Astrocyte (in vitro differentiated cells and primary cell): ENCODE measurements around the gene SH3PXD2B. TPM values are rescaled to one million over a fixed set of nuclear protein-coding genes. Genes with fewer than 3 reads are reported as not detected.

Source experiments
- DNase-seq: peaks from one replicate; pipeline ENCODE4 v3.0.0-alpha.2; 2010; ENCODE audit warnings: low read depth
- FAIRE-seq: peaks from 2 replicates; lab custom pipeline; 2011; peaks lifted over from hg19 to GRCh38; lab: Jason Lieb, UNC
- H2AFZ ChIP-seq: 2 replicates; pipeline ENCODE4 v1.6.0; 2012; ENCODE audit warnings: low read depth, low read length, inconsistent platforms
- H3K27ac ChIP-seq: 2 replicates; pipeline ENCODE4 v1.5.1; 2011; ENCODE audit warnings: low read depth, low read length, inconsistent platforms
- H3K27me3 ChIP-seq: 2 replicates; pipeline ENCODE4 v1.6.0; 2011; ENCODE audit warnings: low read length, inconsistent platforms; ENCODE audit not compliant: insufficient read depth
- H3K36me3 ChIP-seq: 2 replicates; pipeline ENCODE4 v1.5.1; 2011; ENCODE audit warnings: low read length, inconsistent platforms; ENCODE audit not compliant: insufficient read depth
- H3K4me1 ChIP-seq: 2 replicates; pipeline ENCODE4 v1.5.1; 2011; ENCODE audit warnings: low read length, inconsistent platforms; ENCODE audit not compliant: insufficient read depth
- H3K4me2 ChIP-seq: 2 replicates; pipeline ENCODE4 v1.6.0; 2012; ENCODE audit warnings: low read length, inconsistent platforms
- H3K4me3 ChIP-seq: 2 replicates; pipeline ENCODE4 v1.5.1; 2011; ENCODE audit warnings: low read depth, mild to moderate bottlenecking, low read length, inconsistent platforms; ENCODE audit not compliant: insufficient read depth
- H3K79me2 ChIP-seq: 2 replicates; pipeline ENCODE4 v1.6.0; 2012; ENCODE audit warnings: mild to moderate bottlenecking, low read length, inconsistent platforms; ENCODE audit not compliant: insufficient read depth
- H3K9ac ChIP-seq: 2 replicates; pipeline ENCODE4 v1.6.0; 2012; ENCODE audit warnings: mild to moderate bottlenecking, low read length, inconsistent platforms
- H3K9me3 ChIP-seq: 2 replicates; pipeline ENCODE4 v1.5.1; 2012; ENCODE audit warnings: low read depth, mild to moderate bottlenecking, low read length, inconsistent platforms; ENCODE audit not compliant: insufficient read depth
- H4K20me1 ChIP-seq: 2 replicates; pipeline ENCODE4 v1.6.0; 2012; ENCODE audit warnings: low read length, inconsistent platforms; ENCODE audit not compliant: insufficient read depth
- H3K27ac Mint-ChIP-seq: one replicate; pipeline ENCODE4 v1.8.0; 2021; ENCODE audit warnings: mild to moderate bottlenecking, mixed read lengths; ENCODE audit not compliant: unreplicated experiment
- H3K27me3 Mint-ChIP-seq: one replicate; pipeline ENCODE4 v1.8.0; 2021; ENCODE audit warnings: low read depth, mixed read lengths; ENCODE audit not compliant: unreplicated experiment
- H3K36me3 Mint-ChIP-seq: one replicate; pipeline ENCODE4 v1.8.0; 2021; ENCODE audit warnings: low read depth, mixed read lengths; ENCODE audit not compliant: unreplicated experiment
- H3K4me1 Mint-ChIP-seq: one replicate; pipeline ENCODE4 v1.8.0; 2021; ENCODE audit warnings: low read depth, mixed read lengths; ENCODE audit not compliant: unreplicated experiment
- H3K4me3 Mint-ChIP-seq: one replicate; pipeline ENCODE4 v1.8.0; 2021; ENCODE audit warnings: mild to moderate bottlenecking, moderate library complexity, mixed read lengths; ENCODE audit not compliant: unreplicated experiment
- H3K9me3 Mint-ChIP-seq: one replicate; pipeline ENCODE4 v1.8.0; 2021; ENCODE audit warnings: mild to moderate bottlenecking, mixed read lengths; ENCODE audit not compliant: unreplicated experiment
- EZH2 ChIP-seq: IDR thresholded peaks from 2 replicates; pipeline ENCODE4 v1.6.1; 2012; ENCODE audit warnings: mild to moderate bottlenecking, low read length, inconsistent platforms; ENCODE audit not compliant: insufficient read depth
- total RNA-seq: library from RNA; stranded (reverse); gene quantifications from 2 replicates; pipeline ENCODE4 v1.2.1, GENCODE V29; 2021
- TF ChIP-seq, protein P1 (sequence below): IDR thresholded peaks from 2 replicates; pipeline ENCODE4 v1.5.1; 2011; ENCODE audit warnings: low read depth, mild to moderate bottlenecking, inconsistent platforms, low read length, moderate library complexity; ENCODE audit not compliant: insufficient read depth

Gene SH3PXD2B
- total RNA-seq, 1 donor from 2014 or later = 66.0 TPM

DNA sequence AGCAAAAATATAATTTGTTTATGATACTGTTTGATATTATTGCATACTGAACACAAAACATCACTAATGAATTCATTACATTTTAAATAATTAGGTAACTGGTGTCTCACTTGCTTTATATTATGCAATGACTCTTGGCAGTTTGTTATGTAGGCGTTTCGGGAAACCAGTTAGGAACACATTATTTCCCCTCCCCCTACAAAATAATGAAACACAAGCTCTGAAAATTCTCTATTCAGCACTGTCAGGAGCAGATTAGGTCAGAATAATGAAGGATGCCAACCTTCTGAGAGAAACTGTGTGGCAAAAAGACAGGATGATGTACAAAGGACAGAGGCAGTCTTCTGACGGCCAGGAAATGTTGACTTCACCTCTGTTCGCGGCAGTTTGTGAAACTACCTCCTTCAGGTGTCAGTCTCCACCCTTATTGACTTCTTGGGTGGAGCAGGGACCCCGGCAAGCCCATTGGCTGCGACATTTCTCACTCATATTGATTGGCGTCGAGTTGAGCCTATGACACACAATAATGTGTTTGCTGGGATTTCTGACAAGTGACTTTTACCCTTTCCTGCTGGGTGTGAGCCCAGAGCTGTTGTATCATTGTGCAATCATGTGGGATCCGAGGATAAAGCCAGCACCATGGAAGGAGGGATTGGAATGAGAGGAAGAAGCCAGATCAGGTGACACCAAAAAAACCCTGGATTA lies 33.9 kb downstream of the SH3PXD2B start:
- peaks cover 35% of the 10 kb centered on the region for H3K4me1 ChIP-seq
- peak; percentile 98 for DNase-seq
- no peak overlapping the region for H3K4me3 Mint-ChIP-seq
- TF ChIP-seq, protein P1, sequence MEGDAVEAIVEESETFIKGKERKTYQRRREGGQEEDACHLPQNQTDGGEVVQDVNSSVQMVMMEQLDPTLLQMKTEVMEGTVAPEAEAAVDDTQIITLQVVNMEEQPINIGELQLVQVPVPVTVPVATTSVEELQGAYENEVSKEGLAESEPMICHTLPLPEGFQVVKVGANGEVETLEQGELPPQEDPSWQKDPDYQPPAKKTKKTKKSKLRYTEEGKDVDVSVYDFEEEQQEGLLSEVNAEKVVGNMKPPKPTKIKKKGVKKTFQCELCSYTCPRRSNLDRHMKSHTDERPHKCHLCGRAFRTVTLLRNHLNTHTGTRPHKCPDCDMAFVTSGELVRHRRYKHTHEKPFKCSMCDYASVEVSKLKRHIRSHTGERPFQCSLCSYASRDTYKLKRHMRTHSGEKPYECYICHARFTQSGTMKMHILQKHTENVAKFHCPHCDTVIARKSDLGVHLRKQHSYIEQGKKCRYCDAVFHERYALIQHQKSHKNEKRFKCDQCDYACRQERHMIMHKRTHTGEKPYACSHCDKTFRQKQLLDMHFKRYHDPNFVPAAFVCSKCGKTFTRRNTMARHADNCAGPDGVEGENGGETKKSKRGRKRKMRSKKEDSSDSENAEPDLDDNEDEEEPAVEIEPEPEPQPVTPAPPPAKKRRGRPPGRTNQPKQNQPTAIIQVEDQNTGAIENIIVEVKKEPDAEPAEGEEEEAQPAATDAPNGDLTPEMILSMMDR = no peak
- TF ChIP-seq EZH2 = no peak
- H3K9me3 ChIP-seq = no peaks in the 10 kb centered on the region
- peak overlapping the region; percentile 3 for H3K4me2 ChIP-seq
- H3K36me3 ChIP-seq = peaks cover 3% of the 10 kb centered on the region
- H3K36me3 Mint-ChIP-seq = peaks cover 35% of the 10 kb centered on the region
- no peak overlapping the region for H3K9ac ChIP-seq
- peaks cover 36% of the 10 kb centered on the region for H3K79me2 ChIP-seq
- no peaks in the 10 kb centered on the region for H3K27me3 ChIP-seq
- no peak overlapping the region for H2AFZ ChIP-seq
- no peaks in the 10 kb centered on the region for H3K9me3 Mint-ChIP-seq
- FAIRE-seq = peak; percentile 92
- H3K27ac Mint-ChIP-seq = no peak overlapping the region
- no peak overlapping the region for H3K4me3 ChIP-seq
- H3K27me3 Mint-ChIP-seq = no peaks in the 10 kb centered on the region
- H4K20me1 ChIP-seq = peaks cover 87% of the 10 kb centered on the region
- H3K4me1 Mint-ChIP-seq = peaks cover 7% of the 10 kb centered on the region
- peak overlapping the region; percentile 42 for H3K27ac ChIP-seq

DNA sequence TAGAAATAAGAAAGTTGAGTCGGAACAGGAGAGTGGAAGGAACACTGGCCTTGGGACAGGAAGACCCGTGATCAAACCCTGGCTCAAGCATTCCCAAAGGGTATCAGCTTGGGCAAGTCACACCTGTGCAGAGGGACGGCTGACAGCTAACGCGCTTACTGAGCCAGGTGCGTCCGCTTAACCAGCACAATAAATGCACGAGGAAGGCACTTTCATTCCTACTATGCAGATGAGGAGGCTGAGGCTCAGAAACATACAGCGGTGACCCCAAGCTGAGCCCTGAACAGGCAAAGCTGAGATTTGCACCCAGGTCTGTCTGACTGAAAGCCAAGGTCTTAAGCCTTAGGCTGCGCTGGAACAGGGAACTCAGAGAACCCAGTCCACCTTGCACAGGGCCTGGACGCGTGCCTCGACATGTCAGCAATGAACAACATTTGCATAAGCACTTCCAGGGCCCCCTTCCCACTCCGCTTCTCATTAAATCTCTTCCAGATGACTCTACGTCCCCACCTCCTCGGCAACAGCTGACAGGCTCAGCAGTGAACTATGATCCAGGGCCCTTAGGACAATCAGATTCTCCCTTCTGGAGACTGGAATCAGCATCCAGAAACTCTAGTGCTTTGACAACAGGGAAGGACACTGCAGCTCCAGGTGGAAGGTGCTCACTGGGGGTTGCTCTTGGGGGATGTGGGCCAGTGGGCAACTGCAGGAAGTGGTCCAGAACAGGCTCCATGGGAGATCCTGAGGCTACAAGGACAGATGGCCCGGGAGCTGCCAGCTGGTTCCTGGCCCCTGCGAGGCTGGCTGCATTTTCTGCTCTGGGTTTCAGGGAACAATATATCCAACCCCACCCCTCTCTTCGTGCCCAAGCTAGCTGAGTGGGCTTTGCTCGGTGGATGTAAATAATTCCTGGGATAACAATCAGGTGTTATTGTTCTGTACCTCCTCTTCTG lies 35.2 kb downstream of the SH3PXD2B start:
- H3K9ac ChIP-seq = peak overlapping the region; percentile 44
- TF ChIP-seq EZH2 = no peak
- H3K27ac ChIP-seq = peak overlapping the region; percentile 75
- no peaks in the 10 kb centered on the region for H3K27me3 ChIP-seq
- no peak for DNase-seq
- no peaks in the 10 kb centered on the region for H3K9me3 ChIP-seq
- no peak overlapping the region for H3K4me3 ChIP-seq
- H4K20me1 ChIP-seq = peaks cover 84% of the 10 kb centered on the region
- Mint-ChIP-seq H3K27me3 (no peaks in the 10 kb centered on the region), H3K4me3 (no peak overlapping the region), H3K4me1 (peaks cover 7% of the 10 kb centered on the region), H3K27ac (no peak overlapping the region), H3K36me3 (peaks cover 32% of the 10 kb centered on the region), H3K9me3 (no peaks in the 10 kb centered on the region)
- H3K79me2 ChIP-seq = peaks cover 23% of the 10 kb centered on the region
- no peak overlapping the region for H2AFZ ChIP-seq
- H3K4me2 ChIP-seq = peak overlapping the region; percentile 62
- peaks cover 40% of the 10 kb centered on the region for H3K4me1 ChIP-seq
- FAIRE-seq = no peak
- peaks cover 3% of the 10 kb centered on the region for H3K36me3 ChIP-seq

DNA sequence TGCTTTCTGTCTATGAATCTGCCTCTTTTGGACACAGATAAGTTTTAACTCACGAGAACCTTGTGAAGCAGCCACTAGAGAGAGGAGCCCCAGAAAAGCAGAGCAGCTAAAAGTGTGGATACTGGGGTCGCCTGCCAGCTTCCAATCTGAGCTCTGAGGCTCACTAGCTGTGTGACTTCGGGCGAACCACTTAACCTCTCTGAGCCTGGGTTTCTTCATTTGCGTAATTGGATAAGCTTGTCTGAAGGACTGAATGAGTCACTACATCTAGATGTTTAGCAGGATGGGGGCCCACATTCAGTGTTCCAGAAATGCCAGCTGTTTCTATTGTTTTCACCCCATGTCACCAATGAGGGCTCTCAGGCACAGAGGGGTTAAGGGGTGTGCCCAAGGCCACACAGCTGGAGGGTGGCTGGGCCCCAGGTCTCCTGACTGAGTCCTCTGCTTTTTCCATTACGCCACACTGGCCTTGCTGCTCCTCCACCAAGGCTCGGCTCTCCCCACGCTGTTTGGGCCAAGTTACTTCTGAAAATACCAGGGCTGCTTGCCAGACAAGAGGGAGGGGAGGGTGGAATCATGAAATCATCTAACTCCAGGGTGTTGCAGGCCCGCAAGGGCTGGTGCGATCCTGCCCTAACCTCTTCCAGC lies 36.2 kb downstream of the SH3PXD2B start:
- H3K27me3 Mint-ChIP-seq = no peaks in the 10 kb centered on the region

More for the DNA sequence above, 36.2 kb downstream of the SH3PXD2B start:
- DNase-seq (peak; percentile 97), FAIRE-seq (no peak)
- Mint-ChIP-seq H3K27ac (no peak overlapping the region), H3K4me1 (peaks cover 14% of the 10 kb centered on the region), H3K36me3 (peaks cover 32% of the 10 kb centered on the region), H3K9me3 (peaks cover 2% of the 10 kb centered on the region), H3K4me3 (no peak overlapping the region)
- Histone ChIP-seq H3K4me1 (peaks cover 48% of the 10 kb centered on the region), H3K36me3 (peaks cover 3% of the 10 kb centered on the region), H4K20me1 (peaks cover 74% of the 10 kb centered on the region), H3K4me3 (no peak overlapping the region), H3K27ac (peak overlapping the region; percentile 75), H3K9me3 (no peaks in the 10 kb centered on the region), H3K79me2 (peaks cover 13% of the 10 kb centered on the region), H2AFZ (no peak overlapping the region), H3K9ac (peak overlapping the region; percentile 44), H3K4me2 (peak overlapping the region; percentile 62), H3K27me3 (no peaks in the 10 kb centered on the region)
- TF ChIP-seq EZH2 = no peak
